Vagina (tissue), 2 donors: Measurements from ENCODE around the gene CDKL4. TPM values are rescaled to one million over a fixed set of nuclear protein-coding genes. Genes with fewer than 3 reads are reported as not detected.
"Not testable (repeated sequence)": the region's sequence is repeated elsewhere in the genome, so short reads cannot be mapped to it uniquely, and the experiment has no call there.

Experiments used
- DNase-seq, 2 donors: peaks; one replicate each; pipeline ENCODE4 v3.0.0-alpha.2; 2017; ENCODE audit errors: extremely low spot score in 2 of 2
- H3K27ac ChIP-seq: fragments of 200-600 bp; sonication (generic); one replicate; pipeline ENCODE4 v1.5.1; 2019
- H3K27me3 ChIP-seq: fragments of 200-600 bp; sonication (generic); one replicate; pipeline ENCODE4 v1.5.1; 2019
- H3K36me3 ChIP-seq, 2 donors: fragments of 200-600 bp; sonication (generic); one replicate each; pipeline ENCODE4 v1.5.1; 2017 to 2019
- H3K4me1 ChIP-seq: fragments of 200-600 bp; sonication (generic); one replicate; pipeline ENCODE4 v1.5.1; 2019
- H3K4me3 ChIP-seq, 2 donors: fragments of 200-600 bp; sonication (generic); 1 replicate in 1 of 2; 2 replicates in 1 of 2; pipeline ENCODE4 v1.5.1; 2016 to 2019
- H3K9me3 ChIP-seq: fragments of 200-600 bp; sonication (generic); one replicate; pipeline ENCODE4 v1.5.1; 2019
- CTCF ChIP-seq, 3 experiments: fragments of 450-650 bp in 2 of 3; fragments of 200-600 bp in 1 of 3; sonication (generic) in 1 of 3; IDR thresholded peaks; one replicate each; pipeline ENCODE4 v1.5.1; 2017 to 2019; ENCODE audit warnings: antibody characterized with exemption in 3 of 3, mild to moderate bottlenecking in 2 of 3, moderate library complexity in 2 of 3
- POLR2A ChIP-seq, 2 donors: fragments of 450-650 bp; IDR thresholded peaks; one replicate each; pipeline ENCODE4 v1.6.1; 2017; ENCODE audit warnings: antibody characterized with exemption in 2 of 2, mild to moderate bottlenecking in 2 of 2, moderate library complexity in 2 of 2
- POLR2AphosphoS5 ChIP-seq, 2 donors: sonication (generic); formaldehyde crosslinking; IDR thresholded peaks; one replicate each; pipeline ENCODE4 v1.9.0; 2017; ENCODE audit warnings: antibody characterized with exemption in 2 of 2, mild to moderate bottlenecking in 2 of 2, low read depth in 1 of 2; ENCODE audit not compliant: insufficient read depth in 1 of 2
- intact Hi-C: fragments of 100-400 bp; cut with DNase I; formaldehyde crosslinking; loops from one replicate; pipeline ENCODE4 v1.15.1; 2023
- total RNA-seq: library from RNA; depleted of rRNA; stranded (reverse); fragments of >200 nt; gene quantifications from one replicate; pipeline ENCODE4 v1.2.3, GENCODE V29; 2016

Gene CDKL4
- total RNA-seq, 1 donor from 2014 or later = 2.7 TPM

GRCh38 chr2:39141334-39142271 is 102.2 kb downstream of the CDKL4 start:
- no peak for DNase-seq
- no peaks in the 10 kb centered on the region for H3K36me3 ChIP-seq
- no peaks in the 10 kb centered on the region for H3K27me3 ChIP-seq
- no peaks in the 10 kb centered on the region for H3K9me3 ChIP-seq
- H3K4me3 ChIP-seq = no peak overlapping the region
- H3K4me1 ChIP-seq = no peaks in the 10 kb centered on the region
- H3K27ac ChIP-seq = no peak overlapping the region
- TF ChIP-seq POLR2AphosphoS5 (IDR thresholded peaks at IDR 0.05; ENCODE audit: insufficient read depth in 1 of 2, low read depth in 1 of 2) (no peak), POLR2A (IDR thresholded peaks at IDR 0.05) (no peak), CTCF (IDR thresholded peaks at IDR 0.05) (no peak)
- intact Hi-C loops = no loop called here

GRCh38 chr2:39140948-39141333 is 102.8 kb downstream of the CDKL4 start:
- not testable (repeated sequence) for H3K9me3 ChIP-seq

DNA sequence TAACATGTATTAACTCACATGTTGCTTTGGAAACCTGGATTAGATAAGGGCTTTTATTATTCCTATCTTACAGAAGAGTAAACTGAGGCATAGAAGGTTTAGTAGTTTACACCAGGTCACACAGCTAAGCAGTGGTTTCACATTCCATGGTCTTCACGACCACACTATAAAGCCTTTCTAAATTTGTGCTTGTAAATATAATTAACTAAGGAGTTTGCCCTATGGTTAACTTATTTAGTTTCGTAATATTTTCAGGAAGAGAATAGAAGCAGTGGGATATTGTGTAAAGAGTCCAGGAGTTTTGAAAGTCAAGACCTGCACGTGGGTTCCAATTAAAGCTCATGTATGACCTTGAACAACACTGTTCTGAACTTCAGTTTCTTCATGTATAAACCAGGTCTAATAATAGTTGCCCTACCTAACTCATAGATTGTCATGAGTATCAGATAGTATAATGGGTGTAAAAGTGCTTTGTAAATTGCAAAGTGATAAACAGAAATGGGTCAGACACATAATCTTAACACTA is 103.4 kb downstream of the CDKL4 start:
- no peak for TF ChIP-seq POLR2A (IDR thresholded peaks at IDR 0.05)
- no peak for TF ChIP-seq CTCF (IDR thresholded peaks at IDR 0.05)
- no peak for TF ChIP-seq POLR2AphosphoS5 (IDR thresholded peaks at IDR 0.05; ENCODE audit: insufficient read depth in 1 of 2, low read depth in 1 of 2)
- Histone ChIP-seq H3K4me1 (no peaks in the 10 kb centered on the region), H3K27me3 (no peaks in the 10 kb centered on the region), H3K36me3 (no peaks in the 10 kb centered on the region), H3K27ac (no peak overlapping the region), H3K9me3 (no peaks in the 10 kb centered on the region), H3K4me3 (no peak overlapping the region)
- intact Hi-C loops = no loop called here
- DNase-seq = no peak

More at GRCh38 chr2:39140948-39141333, 102.8 kb downstream of the CDKL4 start:
- H3K27me3 ChIP-seq, DNase-seq, H3K4me1 ChIP-seq, H3K4me3 ChIP-seq, H3K36me3 ChIP-seq, H3K27ac ChIP-seq, intact Hi-C loops: not testable (repeated sequence)

- Histone ChIP-seq H3K36me3 (no peaks in the 10 kb centered on the region), H3K27me3 (no peaks in the 10 kb centered on the region), H3K4me3 (no peak overlapping the region), H3K4me1 (no peaks in the 10 kb centered on the region), H3K27ac (no peak overlapping the region), H3K9me3 (no peaks in the 10 kb centered on the region)
- no peak for DNase-seq
- intact Hi-C loops = no loop called here
- no peak for TF ChIP-seq CTCF (IDR thresholded peaks at IDR 0.05)
- TF ChIP-seq POLR2AphosphoS5 (IDR thresholded peaks at IDR 0.05; ENCODE audit: insufficient read depth in 1 of 2, low read depth in 1 of 2) = no peak
- TF ChIP-seq POLR2A (IDR thresholded peaks at IDR 0.05) = no peak
These were observed 104.1 kb downstream of the CDKL4 start for GRCh38 chr2:39139511-39140237.

GRCh38 chr2:39138837-39139211 is 104.9 kb downstream of the CDKL4 start:
- Histone ChIP-seq H3K36me3 (no peaks in the 10 kb centered on the region), H3K4me1 (no peaks in the 10 kb centered on the region), H3K27ac (no peak overlapping the region), H3K4me3 (no peak overlapping the region), H3K9me3 (no peaks in the 10 kb centered on the region), H3K27me3 (no peaks in the 10 kb centered on the region)
- DNase-seq = no peak
- intact Hi-C loops = no loop called here
- no peak for TF ChIP-seq CTCF (IDR thresholded peaks at IDR 0.05)
- no peak for TF ChIP-seq POLR2AphosphoS5 (IDR thresholded peaks at IDR 0.05; ENCODE audit: insufficient read depth in 1 of 2, low read depth in 1 of 2)
- no peak for TF ChIP-seq POLR2A (IDR thresholded peaks at IDR 0.05)

DNA sequence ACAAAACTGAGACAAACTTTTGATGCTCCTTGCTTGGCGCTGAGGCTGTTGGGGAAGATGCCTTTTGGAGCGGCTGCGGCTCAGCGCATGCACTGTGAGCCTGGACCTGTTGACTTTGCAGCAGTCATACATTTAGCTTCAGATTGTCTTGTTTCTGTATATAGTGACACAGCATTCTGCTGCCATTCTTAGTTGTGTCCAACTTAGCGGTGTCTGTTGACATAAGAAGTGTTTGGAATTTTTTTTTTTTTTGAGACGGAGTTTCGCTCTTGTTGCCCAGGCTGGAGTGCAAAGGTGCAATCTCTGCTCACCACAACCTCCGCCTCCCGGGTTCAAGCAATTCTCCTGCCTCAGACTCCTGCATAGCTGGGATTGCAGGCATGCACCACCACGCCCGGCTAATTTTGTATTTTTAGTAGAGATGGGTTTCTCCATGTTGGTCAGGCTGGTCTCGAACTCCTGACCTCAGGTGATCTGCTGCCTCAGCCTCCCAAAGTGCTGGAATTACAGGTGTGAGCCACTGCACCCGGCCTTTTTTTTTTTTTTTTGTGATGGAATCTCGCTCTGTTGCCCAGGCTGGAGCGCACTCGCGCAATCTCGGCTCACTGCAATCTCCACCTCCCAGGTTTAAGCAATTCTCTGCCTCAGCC is 105.5 kb downstream of the CDKL4 start:
- DNase-seq, H3K27ac ChIP-seq, H3K9me3 ChIP-seq, H3K4me1 ChIP-seq, intact Hi-C loops, H3K27me3 ChIP-seq, H3K4me3 ChIP-seq, H3K36me3 ChIP-seq: not testable (repeated sequence)
